NCI-H146 treated with DMSO at 0.1 percent for 48 hours (cell line): ENCODE data around the gene EEF1E1.
A peak's percentile ranks its signal among the peaks of the same experiment; 100 is the strongest.

ENCODE experiments used
- DNase-seq: peaks from one replicate; lab custom pipeline; 2025; ENCODE audit not compliant: unreplicated experiment; lab: John Stamatoyannopoulos, UW

Gene EEF1E1

DNA sequence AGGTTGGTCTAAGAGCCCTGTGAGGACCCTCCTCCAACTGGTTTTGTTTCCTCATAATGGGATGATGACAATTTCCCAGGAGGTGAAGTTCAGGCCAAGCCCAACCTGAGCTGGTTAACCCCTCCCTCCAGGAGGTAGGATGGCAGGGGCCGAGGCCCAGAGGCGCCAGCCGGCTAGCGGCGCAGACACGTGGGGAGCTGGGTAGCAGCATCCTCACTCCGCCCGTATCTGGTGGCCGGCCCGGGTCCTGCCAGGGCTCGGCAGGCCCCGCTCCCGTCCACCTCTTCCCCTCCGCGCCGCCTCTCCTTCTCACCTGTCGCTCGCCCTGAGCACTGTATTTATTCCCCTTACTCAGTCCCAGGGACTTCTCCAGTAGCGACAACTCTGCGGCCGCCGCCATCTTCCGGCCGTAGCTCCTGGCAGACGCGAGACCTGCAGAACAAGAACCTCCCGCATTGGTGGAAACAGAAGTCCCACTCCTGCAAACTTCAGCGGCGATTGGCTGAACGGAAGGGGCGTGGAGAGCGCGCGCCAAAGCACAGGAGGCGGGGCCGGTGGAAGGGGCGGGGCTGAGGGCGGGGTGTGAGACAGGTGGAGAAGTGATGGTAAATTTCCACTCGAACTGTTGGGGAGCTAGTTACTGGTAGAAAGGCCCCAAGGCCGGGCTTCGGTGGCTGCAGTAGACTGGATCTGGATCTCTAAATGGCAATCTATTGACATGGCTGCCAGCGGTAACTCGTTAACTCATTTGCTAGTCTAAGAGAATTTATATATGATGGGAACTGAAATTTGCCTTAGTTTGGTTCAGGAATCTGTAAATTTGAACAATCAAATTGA, at the start of gene EEF1E1:
TSS of gene EEF1E1 (minus strand) at position 427 of the 837 bp plus-strand sequence. CDS start at position 400, 27 bp downstream.
- peak; percentile 96 for DNase-seq

DNA sequence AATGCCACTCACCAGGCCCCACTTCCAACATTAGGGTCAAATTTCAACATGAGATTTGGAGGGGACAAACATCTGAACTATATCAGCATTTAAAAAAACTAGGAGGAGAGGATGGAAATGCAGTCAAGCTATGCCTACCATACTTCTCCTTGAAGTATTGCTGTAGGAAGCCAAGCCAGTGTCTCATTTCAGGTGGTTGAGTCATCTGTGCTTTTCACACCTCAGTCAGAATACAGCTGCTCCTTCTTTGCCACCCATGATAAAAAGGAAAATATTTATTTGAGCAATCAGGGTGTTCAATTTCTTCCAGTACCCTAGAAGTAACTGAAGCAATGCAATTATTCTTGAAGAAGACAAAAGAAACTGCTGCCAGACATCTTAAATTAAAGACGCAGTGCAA, 47.0 kb upstream of the EEF1E1 start:
- DNase-seq, result no peak

GRCh38 chr6:8143945-8144344, 41.6 kb upstream of the EEF1E1 start:
- no peak for DNase-seq

DNA sequence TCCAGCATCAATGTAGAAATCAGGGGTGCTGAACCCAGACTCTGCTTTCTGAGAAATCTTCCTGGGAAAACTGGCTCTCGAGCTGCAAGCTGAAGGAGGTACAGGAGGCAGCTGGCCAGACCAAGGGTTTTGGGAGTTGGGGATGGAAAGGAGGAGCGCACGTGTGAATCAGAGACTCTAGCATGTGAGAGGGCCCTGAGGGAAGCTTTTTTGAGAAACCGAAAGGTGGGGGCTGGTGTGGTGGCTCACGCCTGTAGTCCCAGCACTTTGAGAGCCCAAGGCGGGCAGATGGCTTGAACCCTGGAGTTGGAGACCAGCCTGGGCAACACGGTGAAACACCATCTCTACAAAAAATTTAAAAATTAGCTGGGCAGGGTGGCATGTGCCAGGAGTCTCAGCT, 37.1 kb upstream of the EEF1E1 start:
- no peak for DNase-seq

- DNase-seq, result no peak
Observed at GRCh38 chr6:8137529-8137939, 35.2 kb upstream of the EEF1E1 start.

GRCh38 chr6:8135276-8135675, 32.9 kb upstream of the EEF1E1 start:
- DNase-seq, result no peak

GRCh38 chr6:8132130-8132529, 29.8 kb upstream of the EEF1E1 start:
- DNase-seq, result no peak

- DNase-seq, result peak; percentile 56
Observed at GRCh38 chr6:8131265-8131897, 29.0 kb upstream of the EEF1E1 start.

DNA sequence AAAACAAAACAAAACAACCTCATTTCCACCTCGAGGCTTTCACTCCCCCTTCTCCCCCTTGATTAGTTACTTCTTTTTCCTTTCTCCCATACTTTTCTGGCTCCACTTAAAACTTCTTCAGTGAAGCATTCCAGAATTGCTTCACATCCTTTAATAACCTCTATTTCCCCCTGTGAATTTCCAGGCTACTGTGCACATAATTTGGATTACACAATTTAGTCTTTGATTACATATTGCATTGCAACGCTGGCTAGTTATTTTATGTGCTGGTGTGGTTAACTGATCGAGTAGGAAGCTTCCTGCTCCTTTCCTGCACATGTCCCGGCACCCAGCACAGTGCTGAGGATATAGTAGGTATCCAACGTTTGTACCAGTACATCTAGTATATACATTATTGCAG, 28.1 kb upstream of the EEF1E1 start:
- DNase-seq, result no peak

GRCh38 chr6:8123236-8123635, 20.9 kb upstream of the EEF1E1 start:
- no peak for DNase-seq

DNA sequence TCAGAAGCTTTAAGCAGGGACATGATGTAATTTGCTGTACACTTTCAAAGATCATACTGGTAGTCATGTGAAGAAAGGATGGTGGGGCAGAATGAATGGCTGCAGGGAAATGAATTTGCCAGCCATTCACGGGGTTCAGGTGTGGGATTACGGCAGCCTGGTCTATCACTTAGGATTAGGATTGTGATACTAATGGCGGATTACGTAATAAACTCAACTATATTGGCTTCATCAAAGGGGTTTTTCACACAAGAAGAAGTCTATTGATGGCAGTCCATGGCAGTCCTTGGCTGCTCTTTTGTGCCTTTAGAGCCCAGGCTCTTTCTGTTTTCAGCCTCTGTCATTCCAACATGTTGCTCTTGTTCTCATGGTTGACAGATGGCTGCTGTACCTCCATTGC, 12.6 kb upstream of the EEF1E1 start:
- no peak for DNase-seq

DNA sequence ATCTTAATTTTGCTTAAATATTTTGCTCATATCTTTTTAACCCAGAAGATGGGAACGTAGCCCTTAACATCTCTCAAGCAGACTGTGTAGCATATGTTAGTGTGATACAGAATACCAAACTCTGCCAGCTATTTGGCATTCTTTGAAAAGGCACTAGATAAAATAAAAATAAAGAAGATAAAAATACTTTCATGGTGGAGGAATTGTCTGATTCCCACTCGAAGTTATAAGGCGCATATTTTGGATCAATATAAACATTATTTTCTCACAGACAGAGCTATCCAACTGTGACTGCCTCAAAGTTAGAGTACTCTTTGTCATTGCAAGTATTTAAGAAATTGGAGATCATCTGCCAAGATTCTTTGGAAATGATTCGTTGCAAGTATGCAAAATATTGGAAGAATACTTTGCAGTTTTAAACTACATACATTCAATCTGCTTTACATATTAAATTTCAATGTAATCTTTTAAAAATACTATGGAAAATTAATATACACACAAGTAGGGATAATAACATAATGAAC, 10.8 kb upstream of the EEF1E1 start:
- no peak for DNase-seq

DNA sequence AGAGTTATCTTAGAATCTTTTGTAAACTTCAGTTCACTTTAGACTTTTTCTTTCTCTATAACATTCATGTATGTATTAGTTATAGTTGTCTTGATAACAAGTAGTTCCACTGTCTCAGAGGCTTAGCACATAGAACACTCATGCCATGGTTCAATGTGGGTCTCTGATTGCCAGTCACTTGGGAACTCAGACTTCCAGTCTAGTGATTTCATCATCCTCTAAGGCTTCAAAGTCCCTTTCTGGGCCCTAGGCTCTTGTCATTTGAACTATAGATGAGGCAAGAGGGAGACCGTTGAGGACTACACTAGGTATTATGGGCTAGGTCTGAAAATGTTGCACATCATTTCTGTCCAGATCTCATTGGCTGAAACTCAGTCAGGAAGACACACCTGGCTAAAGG, 8.4 kb upstream of the EEF1E1 start:
- no peak for DNase-seq

DNA sequence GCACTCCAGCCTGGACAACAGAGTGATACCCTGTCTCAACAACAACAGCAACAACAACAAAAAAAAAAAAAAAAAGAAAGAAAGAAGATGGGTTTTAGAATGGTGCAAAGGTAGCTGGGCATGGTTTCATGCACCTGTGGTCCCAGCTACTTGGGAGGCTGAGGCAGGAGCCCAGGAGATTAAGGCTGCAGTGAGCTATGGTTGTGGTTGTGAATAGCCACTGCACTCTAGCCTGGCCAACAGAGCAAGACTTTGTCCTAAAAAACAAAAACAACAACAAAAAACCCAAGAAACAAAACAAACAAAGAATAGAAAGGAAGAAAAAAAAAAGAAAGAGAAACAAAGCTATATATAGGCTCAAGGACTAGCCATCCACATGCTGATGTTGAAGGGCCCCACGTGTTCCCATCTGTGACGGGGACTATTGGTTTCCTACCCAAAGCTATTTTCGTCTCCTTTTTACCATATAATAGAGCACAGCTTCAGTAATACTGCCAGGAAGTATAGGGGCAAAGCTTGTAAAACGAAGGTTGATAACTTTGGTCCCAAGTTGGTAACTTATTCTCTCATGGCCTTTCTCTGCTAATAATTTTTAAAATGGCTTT, 7.9 kb upstream of the EEF1E1 start:
- no peak for DNase-seq

DNA sequence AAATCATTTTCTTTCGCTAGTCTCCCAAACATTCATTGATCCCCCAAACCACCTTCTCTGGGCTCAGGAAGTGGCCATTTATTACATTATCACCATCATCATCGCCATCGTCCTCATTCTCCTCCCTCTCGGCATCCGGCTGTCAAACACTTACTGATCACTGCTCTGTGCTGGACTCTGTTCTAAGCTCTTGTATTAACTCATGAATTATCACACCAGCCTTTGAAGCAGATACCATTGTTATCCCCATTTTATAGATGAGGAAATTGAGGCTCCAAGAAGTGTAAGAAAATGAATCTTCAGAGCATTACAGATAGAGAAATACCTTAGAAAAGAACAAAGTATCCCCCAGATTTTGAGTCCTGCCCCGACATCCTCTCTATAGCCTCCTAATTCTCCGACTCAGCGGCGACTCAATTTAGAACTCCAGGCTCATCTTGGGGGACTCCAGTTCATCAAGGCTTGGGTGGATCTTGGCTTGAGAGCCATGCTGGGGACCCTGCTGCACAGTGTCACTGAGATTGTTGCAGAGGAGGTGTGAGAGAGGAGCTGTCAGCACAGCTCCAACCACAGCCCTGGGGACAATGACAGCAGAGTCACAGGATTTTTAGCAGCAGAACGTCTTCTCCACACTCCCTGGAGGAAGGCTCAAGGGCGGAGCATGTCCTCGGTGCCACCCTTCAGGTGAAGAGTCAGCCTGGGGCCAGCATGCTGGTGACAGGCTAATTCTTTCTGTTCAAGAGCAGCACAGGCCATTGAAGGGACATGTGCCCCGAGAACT, 6.6 kb upstream of the EEF1E1 start:
- DNase-seq, result no peak

DNA sequence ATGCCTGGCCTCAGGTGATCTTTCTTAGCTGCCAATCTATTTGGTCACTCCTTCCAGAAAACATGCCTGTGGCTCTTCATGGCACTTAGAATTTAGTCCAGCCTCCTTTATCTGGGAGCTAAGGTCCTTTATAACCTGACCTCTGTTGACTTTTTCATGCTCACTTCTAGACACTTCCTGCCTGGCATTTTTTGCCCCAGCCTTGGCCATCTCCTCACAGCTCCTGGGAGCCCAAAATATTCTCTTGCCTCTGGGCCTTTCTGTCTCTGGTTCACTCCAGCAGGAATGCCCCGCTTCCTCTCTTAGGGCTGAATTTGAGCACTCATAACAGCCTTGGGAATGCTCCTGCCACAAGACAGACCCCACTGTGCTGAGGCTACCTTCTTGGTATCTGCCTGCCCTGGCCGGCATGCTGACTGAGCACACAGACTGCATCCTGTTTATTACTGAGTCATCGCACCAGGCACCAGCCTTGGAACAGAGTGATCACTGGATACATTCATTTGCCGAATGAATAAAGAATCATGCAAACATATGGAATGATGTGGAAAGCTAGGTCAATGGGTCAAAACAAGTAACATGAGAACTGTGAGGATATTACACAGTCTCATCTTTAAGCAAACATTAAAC, 5.8 kb upstream of the EEF1E1 start:
- no peak for DNase-seq

DNA sequence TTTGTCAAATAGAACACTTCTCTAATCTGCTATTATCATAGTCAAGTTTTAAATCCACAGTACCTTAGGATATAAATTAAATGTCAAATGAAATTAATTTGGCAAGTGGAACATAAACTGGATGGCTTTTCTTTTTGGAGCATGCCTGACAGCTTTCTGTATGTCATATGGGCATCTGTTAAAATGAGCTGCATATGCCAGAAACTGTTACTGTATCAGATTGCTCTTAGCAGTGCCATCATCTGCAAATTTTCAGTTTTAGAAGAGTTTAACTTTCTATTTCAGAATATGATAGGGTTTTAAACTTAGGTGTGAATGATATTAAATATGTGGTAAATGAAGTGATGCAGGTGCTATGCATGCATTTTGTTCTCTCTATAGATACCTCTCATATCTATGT, 3.4 kb upstream of the EEF1E1 start:
- DNase-seq, result no peak

DNA sequence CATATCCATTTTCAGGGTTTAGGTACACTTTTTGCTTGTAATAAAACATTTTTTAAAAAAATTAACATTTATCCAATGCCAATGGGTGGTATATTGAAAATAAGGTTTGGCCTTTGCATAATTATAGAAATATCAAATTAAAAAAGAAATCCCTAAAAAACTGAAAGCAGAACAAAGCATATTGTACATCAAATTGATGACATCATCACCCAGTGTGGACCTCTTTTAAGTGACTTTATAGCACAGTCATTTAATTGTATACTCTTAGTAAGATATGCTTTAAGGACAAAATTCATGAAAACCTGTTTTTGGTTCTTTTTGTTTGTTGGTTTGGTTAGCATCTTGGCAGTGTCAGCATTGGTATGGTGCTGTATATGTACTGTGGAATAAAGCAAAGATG, 1.4 kb upstream of the EEF1E1 start:
- DNase-seq, result no peak

- no peak for DNase-seq
Observed at GRCh38 chr6:8100159-8100854, 2.0 kb downstream of the EEF1E1 start.

DNA sequence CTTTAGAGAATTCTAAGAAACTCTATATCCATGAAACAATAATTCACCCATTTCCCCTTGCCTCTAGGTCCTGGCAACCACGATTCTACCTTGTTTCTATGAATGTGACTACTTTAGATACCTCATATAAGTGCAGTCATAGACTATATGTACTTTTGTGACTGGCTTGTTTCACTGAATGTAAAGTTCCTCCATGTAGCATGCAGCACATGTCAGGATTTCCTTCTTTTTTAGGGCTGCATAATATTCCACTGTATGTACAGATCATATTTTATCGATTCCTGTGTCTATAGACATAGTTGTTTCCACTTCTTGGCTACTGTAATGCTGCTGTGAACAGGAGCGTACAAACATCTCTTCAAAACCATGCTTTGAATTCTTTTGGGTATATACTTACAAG, 11.7 kb downstream of the EEF1E1 start:
- DNase-seq, result no peak
